SU-DHL-6 (cell line): ENCODE data around the gene APLNR.
"Not testable (repeated sequence)": the region's sequence is repeated elsewhere in the genome, so short reads cannot be mapped to it uniquely, and the experiment has no call there.

Experiments used
- H2AFZ ChIP-seq: fragments of 200-600 bp; sonication (generic); 2 replicates; pipeline ENCODE4 v1.6.1; 2014; ENCODE audit warnings: low read depth, mild to moderate bottlenecking, moderate library complexity, mixed read lengths, antibody characterized with exemption, low read length; ENCODE audit not compliant: severe bottlenecking
- H3F3A ChIP-seq: fragments of 200-600 bp; shearing (Covaris generic); 2 replicates; pipeline ENCODE4 v1.6.0; 2016; ENCODE audit warnings: antibody characterized with exemption, mild to moderate bottlenecking; ENCODE audit not compliant: insufficient read depth
- H3K27ac ChIP-seq: fragments of 200-600 bp; sonication (generic); 2 replicates; pipeline ENCODE4 v1.5.1; 2016; ENCODE audit warnings: low read depth, mild to moderate bottlenecking, low read length, moderate library complexity, mixed read lengths
- H3K27me3 ChIP-seq: fragments of 200-600 bp; sonication (generic), shearing (Covaris generic); 2 replicates; pipeline ENCODE4 v1.6.0; 2014; ENCODE audit warnings: mild to moderate bottlenecking, low read length
- H3K36me3 ChIP-seq: fragments of 200-600 bp; sonication (generic); 2 replicates; pipeline ENCODE4 v1.6.1; 2014; ENCODE audit warnings: mild to moderate bottlenecking, low read length, mixed read lengths
- H3K4me2 ChIP-seq: fragments of 300-600, 200-600 bp; shearing (Covaris generic), sonication (generic); 2 replicates; pipeline ENCODE4 v1.6.0; 2014; ENCODE audit warnings: low read length, low read depth, mild to moderate bottlenecking; ENCODE audit not compliant: poor library complexity, severe bottlenecking
- H3K4me3 ChIP-seq: fragments of 200-600 bp; sonication (generic); 2 replicates; pipeline ENCODE4 v1.5.1; 2014; ENCODE audit warnings: antibody characterized with exemption, low read length, mild to moderate bottlenecking, mixed read lengths; ENCODE audit not compliant: insufficient read depth, poor library complexity, severe bottlenecking
- H3K79me2 ChIP-seq: fragments of 200-600 bp; sonication (generic); 2 replicates; pipeline ENCODE4 v1.6.1; 2014; ENCODE audit warnings: mild to moderate bottlenecking, low read length, moderate library complexity; ENCODE audit not compliant: insufficient read depth
- H3K9ac ChIP-seq: fragments of 200-600 bp; sonication (generic); 2 replicates; pipeline ENCODE4 v1.7.0; 2014; ENCODE audit warnings: mild to moderate bottlenecking, low read length
- H3K9me2 ChIP-seq: fragments of 200-600 bp; sonication (generic); replicated peaks from 2 replicates; pipeline ENCODE4 v1.6.1; 2014; ENCODE audit warnings: low read length; ENCODE audit not compliant: insufficient read depth
- H3K9me3 ChIP-seq: fragments of 200-600 bp; sonication (generic); 2 replicates; pipeline ENCODE4 v1.6.1; 2014; ENCODE audit warnings: low read length, mixed read lengths; ENCODE audit not compliant: insufficient read depth
- H4K20me1 ChIP-seq: fragments of 200-600 bp; sonication (generic); 2 replicates; pipeline ENCODE4 v1.6.1; 2014; ENCODE audit warnings: low read depth, mild to moderate bottlenecking, antibody characterized with exemption, low read length, moderate library complexity, mixed read lengths
- EZH2phosphoT487 ChIP-seq: fragments of 200-600 bp; sonication (generic), shearing (Covaris generic); conservative IDR thresholded peaks from 2 replicates; pipeline ENCODE4 v1.6.1; 2018; ENCODE audit warnings: mild to moderate bottlenecking, antibody characterized with exemption, low read length, moderate library complexity, mixed read lengths
- TF ChIP-seq, protein P1 (sequence below): fragments of 200-600 bp; sonication (generic); IDR thresholded peaks from one replicate; pipeline ENCODE4 v1.5.1; 2017; ENCODE audit warnings: antibody characterized with exemption, mild to moderate bottlenecking, low read length, moderate library complexity; ENCODE audit not compliant: insufficient read depth, poor library complexity, severe bottlenecking

Gene APLNR

DNA sequence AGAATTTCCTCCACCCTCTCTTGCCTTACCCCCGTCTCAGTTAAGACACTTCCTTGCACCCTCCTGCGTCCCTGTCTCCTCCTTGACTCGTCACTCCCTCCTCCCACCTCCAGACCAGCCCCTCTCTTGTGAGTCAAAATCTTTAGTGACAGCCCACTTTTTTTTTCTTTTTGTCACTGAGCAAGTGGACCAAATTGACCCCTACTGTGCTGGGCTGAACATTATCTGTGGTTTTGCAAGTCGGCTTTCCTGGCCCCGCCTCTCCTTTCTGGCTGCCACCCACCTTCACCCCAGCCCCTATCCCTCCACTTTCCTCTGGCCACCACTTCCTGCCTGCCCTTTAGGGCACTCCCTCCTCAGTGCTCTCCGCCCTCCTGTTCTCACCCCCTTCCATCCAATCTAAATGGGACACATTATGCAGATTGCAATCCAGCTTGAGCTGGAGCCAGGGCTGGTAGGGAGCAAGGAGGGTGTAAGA lies at the start of gene APLNR:
Gene APLNR (minus strand): TSS at position 47 of the 478 bp plus-strand sequence. CDS start 246 bp downstream, outside the sequence.
- Histone ChIP-seq H3K9ac (no peak within 1 kb of the TSS), H3K9me2 (no peaks in the 10 kb centered on the region), H3K4me3 (no peak within 1 kb of the TSS), H3K27me3 (no peaks in the 10 kb centered on the region), H2AFZ (no peak within 1 kb of the TSS), H3K27ac (no peak within 1 kb of the TSS), H3K9me3 (no peaks in the 10 kb centered on the region), H3K79me2 (no peaks in the 10 kb centered on the region), H3K4me2 (no peak within 1 kb of the TSS), H3F3A (no peaks in the 10 kb centered on the region), H3K36me3 (no peaks in the 10 kb centered on the region), H4K20me1 (no peaks in the 10 kb centered on the region)
- TF ChIP-seq EZH2phosphoT487 = no peak
- TF ChIP-seq, protein P1, sequence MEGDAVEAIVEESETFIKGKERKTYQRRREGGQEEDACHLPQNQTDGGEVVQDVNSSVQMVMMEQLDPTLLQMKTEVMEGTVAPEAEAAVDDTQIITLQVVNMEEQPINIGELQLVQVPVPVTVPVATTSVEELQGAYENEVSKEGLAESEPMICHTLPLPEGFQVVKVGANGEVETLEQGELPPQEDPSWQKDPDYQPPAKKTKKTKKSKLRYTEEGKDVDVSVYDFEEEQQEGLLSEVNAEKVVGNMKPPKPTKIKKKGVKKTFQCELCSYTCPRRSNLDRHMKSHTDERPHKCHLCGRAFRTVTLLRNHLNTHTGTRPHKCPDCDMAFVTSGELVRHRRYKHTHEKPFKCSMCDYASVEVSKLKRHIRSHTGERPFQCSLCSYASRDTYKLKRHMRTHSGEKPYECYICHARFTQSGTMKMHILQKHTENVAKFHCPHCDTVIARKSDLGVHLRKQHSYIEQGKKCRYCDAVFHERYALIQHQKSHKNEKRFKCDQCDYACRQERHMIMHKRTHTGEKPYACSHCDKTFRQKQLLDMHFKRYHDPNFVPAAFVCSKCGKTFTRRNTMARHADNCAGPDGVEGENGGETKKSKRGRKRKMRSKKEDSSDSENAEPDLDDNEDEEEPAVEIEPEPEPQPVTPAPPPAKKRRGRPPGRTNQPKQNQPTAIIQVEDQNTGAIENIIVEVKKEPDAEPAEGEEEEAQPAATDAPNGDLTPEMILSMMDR = no peak

DNA sequence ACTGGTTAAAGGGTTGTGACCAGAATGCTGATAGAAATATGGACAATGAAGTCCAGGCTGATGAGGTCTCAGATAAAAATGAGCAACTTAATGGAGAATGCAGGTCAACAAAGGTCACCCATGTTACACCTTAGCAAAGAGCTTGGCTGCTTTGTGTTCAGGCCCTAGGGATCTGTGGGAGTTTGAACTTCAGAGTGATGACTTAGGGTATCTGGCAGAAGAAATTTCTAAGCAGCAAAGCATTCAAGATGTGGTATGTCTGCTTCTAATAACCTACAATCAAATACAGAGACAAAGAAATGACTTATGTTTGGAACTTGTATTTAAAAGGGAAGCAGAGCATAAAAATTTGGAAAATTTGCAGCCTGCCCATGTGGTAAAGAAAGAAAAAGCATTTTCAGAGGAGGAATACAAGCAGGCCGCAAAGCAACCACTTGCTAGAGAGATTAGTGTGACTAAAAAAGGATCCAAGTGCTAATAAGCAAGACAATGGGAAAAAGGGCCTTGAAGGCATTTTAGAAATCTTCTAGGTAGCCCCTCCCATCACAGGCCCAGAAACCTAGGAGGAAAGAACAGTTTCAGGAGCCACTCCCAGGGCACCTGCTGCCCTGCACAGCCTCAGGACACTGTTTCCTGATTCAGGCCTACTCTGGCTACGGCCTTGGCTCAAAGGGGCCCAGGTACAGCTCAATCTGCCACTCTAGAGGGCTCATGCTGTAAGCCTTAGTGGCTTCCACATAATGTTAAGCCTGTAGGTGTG lies 46.4 kb upstream of the APLNR start:
- no peaks in the 10 kb centered on the region for H3K27me3 ChIP-seq
- H3F3A ChIP-seq = no peaks in the 10 kb centered on the region
- TF ChIP-seq EZH2phosphoT487 = no peak
- TF ChIP-seq, protein P1 = no peak
- no peak overlapping the region for H3K27ac ChIP-seq
- no peaks in the 10 kb centered on the region for H3K79me2 ChIP-seq
- H4K20me1 ChIP-seq = no peaks in the 10 kb centered on the region
- H3K9me2 ChIP-seq = no peaks in the 10 kb centered on the region
- no peak overlapping the region for H3K4me3 ChIP-seq
- H3K36me3 ChIP-seq = no peaks in the 10 kb centered on the region
- no peak overlapping the region for H2AFZ ChIP-seq
- H3K9ac ChIP-seq = no peak overlapping the region
- H3K9me3 ChIP-seq = no peaks in the 10 kb centered on the region
- H3K4me2 ChIP-seq = no peak overlapping the region

DNA sequence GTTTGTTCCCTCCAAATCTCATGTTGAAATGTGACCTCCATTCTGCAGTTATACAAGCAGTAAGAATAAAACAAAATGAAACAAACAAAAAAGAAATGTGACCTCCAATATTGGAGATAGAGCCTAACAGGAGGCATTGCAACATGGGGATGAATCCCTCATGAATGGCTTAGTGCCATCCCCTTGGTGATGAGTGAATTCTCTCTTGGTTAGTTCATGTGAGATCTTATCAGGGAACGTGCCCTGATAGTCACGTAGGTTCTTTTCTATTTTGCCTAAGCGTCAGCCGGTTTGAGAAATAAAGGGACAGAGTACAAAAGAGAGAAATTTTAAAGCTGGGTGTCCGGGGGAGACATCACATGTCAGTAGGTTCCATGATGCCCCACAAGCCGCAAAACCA lies 44.5 kb upstream of the APLNR start:
- not testable (repeated sequence) for H3K9me3 ChIP-seq, H3K27me3 ChIP-seq, H3K27ac ChIP-seq, H2AFZ ChIP-seq, H3K4me3 ChIP-seq, H3K79me2 ChIP-seq, H3K4me2 ChIP-seq, H3K9me2 ChIP-seq, H3K9ac ChIP-seq, H4K20me1 ChIP-seq, H3F3A ChIP-seq, H3K36me3 ChIP-seq

DNA sequence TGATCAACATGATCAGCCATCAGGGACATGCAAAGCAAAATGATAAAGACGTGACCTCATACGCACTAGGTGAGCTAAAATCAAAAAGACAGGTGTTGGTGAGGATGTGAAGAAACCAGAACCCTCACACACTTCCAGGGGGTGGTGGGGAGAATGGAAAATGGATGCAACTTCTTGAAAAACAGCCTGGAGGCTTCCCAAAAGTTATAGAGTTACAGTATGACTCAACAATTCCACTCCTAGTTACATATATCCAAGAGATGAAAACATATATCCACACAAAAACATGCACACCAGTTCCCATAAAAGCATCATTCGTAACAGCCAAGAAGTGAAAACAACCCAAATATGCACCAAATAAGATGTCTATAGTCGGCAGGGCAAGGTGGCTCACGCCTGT lies 42.1 kb upstream of the APLNR start:
- H3K9ac ChIP-seq = no peak overlapping the region

More for the DNA sequence above, 42.1 kb upstream of the APLNR start:
- no peaks in the 10 kb centered on the region for H3K9me3 ChIP-seq
- no peaks in the 10 kb centered on the region for H3K9me2 ChIP-seq
- no peak overlapping the region for H3K4me2 ChIP-seq
- H3K27ac ChIP-seq = no peak overlapping the region
- H4K20me1 ChIP-seq = no peaks in the 10 kb centered on the region
- no peaks in the 10 kb centered on the region for H3K27me3 ChIP-seq
- no peak overlapping the region for H2AFZ ChIP-seq
- TF ChIP-seq, protein P1 = no peak
- no peak for TF ChIP-seq EZH2phosphoT487
- no peaks in the 10 kb centered on the region for H3K79me2 ChIP-seq
- no peaks in the 10 kb centered on the region for H3K36me3 ChIP-seq
- H3K4me3 ChIP-seq = no peak overlapping the region
- no peaks in the 10 kb centered on the region for H3F3A ChIP-seq
